Measurements from ENCODE around the gene PTPRO. TPM values are rescaled to one million over a fixed set of nuclear protein-coding genes. Genes with fewer than 3 reads are reported as not detected.

Gene PTPRO
- total RNA-seq, 1 experiment from 2014 or later = 0.52 TPM

DNA sequence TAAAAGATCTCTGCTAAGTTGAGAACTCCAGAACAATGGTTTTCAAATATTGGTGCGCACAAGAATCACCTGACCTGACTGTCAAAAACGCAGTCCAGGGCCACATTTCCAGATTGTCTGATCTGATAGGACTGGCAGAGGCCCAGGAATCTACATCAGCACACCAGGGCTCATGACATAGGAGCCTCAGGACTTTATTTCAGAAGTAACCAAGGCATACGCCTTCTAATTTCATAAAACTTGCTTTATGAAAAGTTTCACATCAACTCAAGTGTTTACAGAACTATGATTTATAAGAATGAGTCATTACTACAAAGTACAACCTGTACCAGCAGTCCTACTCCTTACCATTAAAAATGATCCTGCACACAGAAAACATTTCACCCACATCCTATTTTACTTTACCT lies 47.7 kb upstream of the PTPRO start:
- H3K14ac ChIP-seq (ENCODE audit: insufficient read depth, low read length) = no peak overlapping the region
- H3K4me1 Mint-ChIP-seq = peaks cover 0 to 2% of the 10 kb centered on the region in 2 experiments; a peak in 1 of 4 replicates
- H4K91ac ChIP-seq (ENCODE audit: insufficient read length, low read depth, low read length) = no peak overlapping the region
- no peak overlapping the region for H2BK120ac ChIP-seq (ENCODE audit: low read depth, low read length, poor library complexity, severe bottlenecking)
- no peak overlapping the region for H3K23ac ChIP-seq (ENCODE audit: insufficient read length, low read depth, low read length)
- H3K79me2 ChIP-seq (ENCODE audit: insufficient read depth, low read length) = no peaks in the 10 kb centered on the region
- H3K9me3 ChIP-seq (ENCODE audit: control insufficient read depth, low read depth, low read length) = no peaks in the 10 kb centered on the region
- H4K20me1 ChIP-seq (ENCODE audit: control insufficient read depth, insufficient read depth, insufficient read length) = no peaks in the 10 kb centered on the region
- H4K5ac ChIP-seq (ENCODE audit: insufficient read length, low read depth, low read length) = no peak overlapping the region
- H3K27me3 ChIP-seq (ENCODE audit: insufficient read depth, low read length) = no peaks in the 10 kb centered on the region
- H2BK12ac ChIP-seq (ENCODE audit: insufficient read length, low read depth, low read length) = no peak overlapping the region
- no peak overlapping the region for H3K9ac ChIP-seq (ENCODE audit: extremely low read depth, insufficient read length, low read length)
- H2BK15ac ChIP-seq (ENCODE audit: low read depth, low read length) = no peak overlapping the region
- no peak overlapping the region for H3K4me3 Mint-ChIP-seq
- no CpG with 5 or more reads among the region's 3 CpGs for WGBS (ENCODE audit: extremely low coverage, insufficient read length, low lambda C conversion rate)
- no peak overlapping the region for H3K56ac ChIP-seq (ENCODE audit: insufficient read length, low read depth, low read length)
- H3K27ac ChIP-seq (ENCODE audit: insufficient read length, low read depth, low read length) = no peak overlapping the region
- H2AK5ac ChIP-seq (ENCODE audit: insufficient read length, low read length) = no peak overlapping the region
- H3K4me2 ChIP-seq (ENCODE audit: insufficient read depth, insufficient read length, low read length) = no peak overlapping the region
- H3K4ac ChIP-seq (ENCODE audit: low read depth, low read length) = no peak overlapping the region
- H4K8ac ChIP-seq (replicated peaks; ENCODE audit: insufficient read length, low read depth, low read length) = no peak overlapping the region
- DNase-seq = no peak
- no peaks in the 10 kb centered on the region for H3K79me1 ChIP-seq (ENCODE audit: insufficient read depth, low read depth, low read length, poor library complexity, severe bottlenecking)
- no peak overlapping the region; a peak in 1 of 7 replicates for H3K27ac Mint-ChIP-seq
- no peak overlapping the region for H2BK20ac ChIP-seq (ENCODE audit: low read depth, low read length, poor library complexity, severe bottlenecking)
- no peaks in the 10 kb centered on the region; the same call in 1 of the 2 replicates for H3K27me3 Mint-ChIP-seq (ENCODE audit: low read depth)
- H3T11ph ChIP-seq (ENCODE audit: low read length) = no peak overlapping the region
- no peaks in the 10 kb centered on the region for H3K9me3 Mint-ChIP-seq
- no peaks in the 10 kb centered on the region for H3K4me1 ChIP-seq (ENCODE audit: insufficient read depth, low read length)
- H2BK5ac ChIP-seq (ENCODE audit: insufficient read length, low read length) = no peak overlapping the region
- TF ChIP-seq, protein P1, sequence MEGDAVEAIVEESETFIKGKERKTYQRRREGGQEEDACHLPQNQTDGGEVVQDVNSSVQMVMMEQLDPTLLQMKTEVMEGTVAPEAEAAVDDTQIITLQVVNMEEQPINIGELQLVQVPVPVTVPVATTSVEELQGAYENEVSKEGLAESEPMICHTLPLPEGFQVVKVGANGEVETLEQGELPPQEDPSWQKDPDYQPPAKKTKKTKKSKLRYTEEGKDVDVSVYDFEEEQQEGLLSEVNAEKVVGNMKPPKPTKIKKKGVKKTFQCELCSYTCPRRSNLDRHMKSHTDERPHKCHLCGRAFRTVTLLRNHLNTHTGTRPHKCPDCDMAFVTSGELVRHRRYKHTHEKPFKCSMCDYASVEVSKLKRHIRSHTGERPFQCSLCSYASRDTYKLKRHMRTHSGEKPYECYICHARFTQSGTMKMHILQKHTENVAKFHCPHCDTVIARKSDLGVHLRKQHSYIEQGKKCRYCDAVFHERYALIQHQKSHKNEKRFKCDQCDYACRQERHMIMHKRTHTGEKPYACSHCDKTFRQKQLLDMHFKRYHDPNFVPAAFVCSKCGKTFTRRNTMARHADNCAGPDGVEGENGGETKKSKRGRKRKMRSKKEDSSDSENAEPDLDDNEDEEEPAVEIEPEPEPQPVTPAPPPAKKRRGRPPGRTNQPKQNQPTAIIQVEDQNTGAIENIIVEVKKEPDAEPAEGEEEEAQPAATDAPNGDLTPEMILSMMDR (conservative IDR thresholded peaks at IDR 0.05) = no peak
- H3K23me2 ChIP-seq (ENCODE audit: insufficient read length, low read depth, low read length, poor library complexity, severe bottlenecking) = no peaks in the 10 kb centered on the region
- no peaks in the 10 kb centered on the region for H3K36me3 Mint-ChIP-seq (ENCODE audit: insufficient read depth in 1 of 3, low read depth in 3 of 3)
- no peak overlapping the region for H3K18ac ChIP-seq (ENCODE audit: insufficient read length, low read depth, low read length)
- no peak overlapping the region for H2AFZ ChIP-seq (ENCODE audit: low read length)

Data from H9 (cell line).